Neural progenitor cell (in vitro differentiated cells): ENCODE data around the gene SLC2A11. TPM values are rescaled to one million over a fixed set of nuclear protein-coding genes. Genes with fewer than 3 reads are reported as not detected.

Experiments
- DNase-seq: peaks from one replicate; pipeline ENCODE4 v3.0.0-alpha.2; 2016; ENCODE audit warnings: low spot score
- H2AFZ ChIP-seq: fragments of 200-600 bp; sonication (generic); replicated peaks from 2 replicates; pipeline ENCODE4 v1.6.1; 2016; ENCODE audit warnings: antibody characterized with exemption
- H3F3A ChIP-seq: fragments of 200-600 bp; sonication (generic); 2 replicates; pipeline ENCODE4 v1.6.1; 2016; ENCODE audit warnings: antibody characterized with exemption, low read depth
- H3K27ac ChIP-seq: fragments of 200-600 bp; sonication (generic); 2 replicates; pipeline ENCODE4 v1.5.1; 2016; ENCODE audit warnings: mild to moderate bottlenecking
- H3K27me3 ChIP-seq: fragments of 200-600 bp; sonication (generic); 2 replicates; pipeline ENCODE4 v1.6.1; 2016; ENCODE audit warnings: mild to moderate bottlenecking, moderate library complexity
- H3K36me3 ChIP-seq: fragments of 200-600 bp; sonication (generic); 2 replicates; pipeline ENCODE4 v1.5.1; 2016
- H3K4me1 ChIP-seq: fragments of 200-600 bp; sonication (generic); 2 replicates; pipeline ENCODE4 v1.6.1; 2016; ENCODE audit warnings: mixed run types
- H3K4me2 ChIP-seq: fragments of 200-600 bp; sonication (generic); 2 replicates; pipeline ENCODE4 v1.6.1; 2016
- H3K4me3 ChIP-seq: fragments of 200-600 bp; sonication (generic); 2 replicates; pipeline ENCODE4 v1.5.1; 2016
- H3K79me2 ChIP-seq: fragments of 200-600 bp; sonication (generic); 2 replicates; pipeline ENCODE4 v1.6.1; 2016; ENCODE audit warnings: low read depth
- H3K9ac ChIP-seq: fragments of 200-600 bp; sonication (generic); 2 replicates; pipeline ENCODE4 v1.6.1; 2016
- H3K9me3 ChIP-seq: fragments of 200-600 bp; sonication (generic); 2 replicates; pipeline ENCODE4 v1.5.1; 2016; ENCODE audit warnings: low read depth
- H4K20me1 ChIP-seq: fragments of 200-600 bp; sonication (generic); 2 replicates; pipeline ENCODE4 v1.6.1; 2016; ENCODE audit warnings: low read depth
- H3K27ac Mint-ChIP-seq: 3 replicates; pipeline ENCODE4 v1.8.0; 2021; ENCODE audit warnings: mixed read lengths
- H3K27me3 Mint-ChIP-seq: 2 replicates; pipeline ENCODE4 v1.8.0; 2022; ENCODE audit warnings: low read depth, mild to moderate bottlenecking, inconsistent platforms, moderate library complexity, mixed read lengths; ENCODE audit not compliant: insufficient read depth
- H3K36me3 Mint-ChIP-seq: 3 replicates; pipeline ENCODE4 v1.8.0; 2021; ENCODE audit warnings: mixed read lengths
- H3K4me1 Mint-ChIP-seq: 3 replicates; pipeline ENCODE4 v1.8.0; 2021; ENCODE audit warnings: mixed read lengths
- H3K4me3 Mint-ChIP-seq: 3 replicates; pipeline ENCODE4 v1.8.0; 2021; ENCODE audit warnings: mild to moderate bottlenecking, moderate library complexity, mixed read lengths
- H3K9me3 Mint-ChIP-seq: 3 replicates; pipeline ENCODE4 v1.8.0; 2020; ENCODE audit warnings: mixed read lengths
- EZH2 ChIP-seq: fragments of 200-600 bp; sonication (generic); IDR thresholded peaks from 2 replicates; pipeline ENCODE4 v1.6.1; 2017; ENCODE audit warnings: antibody characterized with exemption, mild to moderate bottlenecking, moderate library complexity
- EZH2phosphoT487 ChIP-seq: fragments of 200-600 bp; sonication (generic); IDR thresholded peaks from 2 replicates; pipeline ENCODE4 v1.6.1; 2017; ENCODE audit warnings: antibody characterized with exemption
- total RNA-seq: library from RNA; depleted of rRNA; stranded (reverse); fragments of >200 nt; gene quantifications from 2 replicates; pipeline ENCODE4 v1.2.3, GENCODE V29; 2015; ENCODE audit warnings: low replicate concordance
- TF ChIP-seq, protein P1 (sequence below): fragments of 200-600 bp; sonication (generic); IDR thresholded peaks from 2 replicates; pipeline ENCODE4 v1.5.1; 2017; ENCODE audit warnings: antibody characterized with exemption, mild to moderate bottlenecking

The SLC2A11 gene, protein sequence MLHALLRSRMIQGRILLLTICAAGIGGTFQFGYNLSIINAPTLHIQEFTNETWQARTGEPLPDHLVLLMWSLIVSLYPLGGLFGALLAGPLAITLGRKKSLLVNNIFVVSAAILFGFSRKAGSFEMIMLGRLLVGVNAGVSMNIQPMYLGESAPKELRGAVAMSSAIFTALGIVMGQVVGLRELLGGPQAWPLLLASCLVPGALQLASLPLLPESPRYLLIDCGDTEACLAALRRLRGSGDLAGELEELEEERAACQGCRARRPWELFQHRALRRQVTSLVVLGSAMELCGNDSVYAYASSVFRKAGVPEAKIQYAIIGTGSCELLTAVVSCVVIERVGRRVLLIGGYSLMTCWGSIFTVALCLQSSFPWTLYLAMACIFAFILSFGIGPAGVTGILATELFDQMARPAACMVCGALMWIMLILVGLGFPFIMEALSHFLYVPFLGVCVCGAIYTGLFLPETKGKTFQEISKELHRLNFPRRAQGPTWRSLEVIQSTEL
- total RNA-seq: 3.8 and 12.1 TPM in 2 replicates

DNA sequence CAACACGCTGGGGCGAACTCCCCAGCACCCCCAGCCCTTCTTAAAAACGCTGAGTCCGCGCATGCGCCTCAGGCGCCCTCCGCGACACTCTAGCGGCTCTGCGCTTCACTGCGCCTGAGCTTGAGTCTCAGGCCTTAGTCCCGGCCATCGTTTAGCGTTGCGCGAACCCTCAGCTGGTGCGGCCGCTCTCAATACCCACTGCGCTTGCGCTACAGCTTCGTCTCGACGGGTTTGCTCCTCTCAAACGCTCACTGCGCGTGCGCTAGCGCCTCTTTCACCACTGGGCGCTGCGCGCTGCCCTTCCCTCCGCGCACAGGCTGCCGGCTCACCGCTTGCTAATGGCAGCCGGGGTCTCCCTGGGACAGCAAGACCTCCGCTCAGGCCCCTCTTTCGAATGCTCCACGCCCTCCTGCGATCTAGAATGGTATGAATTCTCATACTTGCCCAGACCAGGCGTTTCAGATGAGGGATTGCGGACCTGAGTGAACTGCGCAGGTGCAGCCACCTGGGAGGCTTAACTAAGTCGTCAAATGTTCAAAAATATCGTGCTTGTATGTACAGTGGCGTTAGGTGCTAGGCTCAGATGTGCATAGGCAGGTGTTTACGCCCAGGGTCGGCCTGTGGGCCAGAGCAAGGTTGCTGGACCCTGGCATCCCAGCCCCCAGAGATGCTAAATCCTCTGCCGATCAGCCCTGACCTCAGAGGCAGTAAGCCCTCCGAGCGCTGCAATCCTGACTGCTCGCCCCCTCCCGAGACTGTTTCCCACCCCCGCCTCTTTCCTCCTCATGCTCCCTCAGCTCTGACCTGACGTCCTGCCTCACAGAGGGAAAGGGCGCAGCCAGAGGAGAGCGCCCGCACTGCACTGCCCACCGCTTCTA is at the start of gene SLC2A11:
Gene SLC2A11, plus strand, starts transcription at position 270 of the 878 bp plus-strand sequence. Its CDS starts 125 bp downstream, at position 395.
- no peak within 1 kb of the TSS for H3K27ac ChIP-seq
- H3K9ac ChIP-seq: no peak within 1 kb of the TSS
- peak; percentile 100 for DNase-seq
- Mint-ChIP-seq H3K9me3 (no peaks in the 10 kb centered on the region), H3K4me1 (peaks cover 24% of the 10 kb centered on the region), H3K4me3 (peak within 1 kb of the TSS; percentile 86), H3K36me3 (peaks cover 4% of the 10 kb centered on the region), H3K27ac (peak within 1 kb of the TSS; percentile 82), H3K27me3 (peaks cover 5% of the 10 kb centered on the region)
- H3K36me3 ChIP-seq: no peaks in the 10 kb centered on the region
- no peaks in the 10 kb centered on the region for H4K20me1 ChIP-seq
- H3K4me1 ChIP-seq: peaks cover 4% of the 10 kb centered on the region
- H3K27me3 ChIP-seq: peaks cover 13% of the 10 kb centered on the region
- H3K4me3 ChIP-seq: peak within 1 kb of the TSS; percentile 61
- H3K9me3 ChIP-seq: no peaks in the 10 kb centered on the region
- H3F3A ChIP-seq: peaks cover 28% of the 10 kb centered on the region
- no peak for TF ChIP-seq EZH2phosphoT487
- no peak for TF ChIP-seq EZH2
- TF ChIP-seq, protein P1, sequence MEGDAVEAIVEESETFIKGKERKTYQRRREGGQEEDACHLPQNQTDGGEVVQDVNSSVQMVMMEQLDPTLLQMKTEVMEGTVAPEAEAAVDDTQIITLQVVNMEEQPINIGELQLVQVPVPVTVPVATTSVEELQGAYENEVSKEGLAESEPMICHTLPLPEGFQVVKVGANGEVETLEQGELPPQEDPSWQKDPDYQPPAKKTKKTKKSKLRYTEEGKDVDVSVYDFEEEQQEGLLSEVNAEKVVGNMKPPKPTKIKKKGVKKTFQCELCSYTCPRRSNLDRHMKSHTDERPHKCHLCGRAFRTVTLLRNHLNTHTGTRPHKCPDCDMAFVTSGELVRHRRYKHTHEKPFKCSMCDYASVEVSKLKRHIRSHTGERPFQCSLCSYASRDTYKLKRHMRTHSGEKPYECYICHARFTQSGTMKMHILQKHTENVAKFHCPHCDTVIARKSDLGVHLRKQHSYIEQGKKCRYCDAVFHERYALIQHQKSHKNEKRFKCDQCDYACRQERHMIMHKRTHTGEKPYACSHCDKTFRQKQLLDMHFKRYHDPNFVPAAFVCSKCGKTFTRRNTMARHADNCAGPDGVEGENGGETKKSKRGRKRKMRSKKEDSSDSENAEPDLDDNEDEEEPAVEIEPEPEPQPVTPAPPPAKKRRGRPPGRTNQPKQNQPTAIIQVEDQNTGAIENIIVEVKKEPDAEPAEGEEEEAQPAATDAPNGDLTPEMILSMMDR: peak; percentile 44
- peak within 1 kb of the TSS; percentile 91 for H2AFZ ChIP-seq
- H3K4me2 ChIP-seq: peak within 1 kb of the TSS; percentile 85
- H3K79me2 ChIP-seq: no peaks in the 10 kb centered on the region

DNA sequence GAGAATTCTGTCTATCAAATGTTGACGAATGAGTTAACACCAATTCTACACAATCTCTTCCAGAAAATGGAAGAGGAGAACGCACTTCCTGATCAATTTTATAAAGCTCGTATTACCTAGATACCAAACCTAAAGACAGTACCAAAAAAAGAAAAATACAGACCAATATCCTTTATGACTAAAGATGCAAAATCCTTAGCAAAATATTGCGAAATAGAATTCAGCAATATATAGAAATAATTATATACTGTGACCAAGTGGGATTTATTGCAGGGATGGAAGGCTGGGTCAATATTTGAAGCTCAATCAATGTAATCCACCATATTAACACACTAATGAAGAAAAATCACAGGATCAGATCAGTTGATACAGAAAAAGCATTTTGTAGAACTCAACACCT is 45.3 kb upstream of the SLC2A11 start:
- Histone ChIP-seq H3K9ac (no peak overlapping the region), H3K27me3 (no peaks in the 10 kb centered on the region), H3K4me2 (no peak overlapping the region), H2AFZ (no peak overlapping the region), H3K36me3 (no peaks in the 10 kb centered on the region), H3K27ac (no peak overlapping the region), H4K20me1 (no peaks in the 10 kb centered on the region), H3F3A (no peaks in the 10 kb centered on the region), H3K9me3 (no peaks in the 10 kb centered on the region), H3K79me2 (no peaks in the 10 kb centered on the region), H3K4me3 (no peak overlapping the region), H3K4me1 (no peaks in the 10 kb centered on the region)
- peaks cover 4% of the 10 kb centered on the region for H3K27me3 Mint-ChIP-seq
- H3K9me3 Mint-ChIP-seq: no peaks in the 10 kb centered on the region
- no peak overlapping the region for H3K27ac Mint-ChIP-seq
- H3K36me3 Mint-ChIP-seq: peaks cover 39% of the 10 kb centered on the region
- H3K4me3 Mint-ChIP-seq: no peak overlapping the region
- H3K4me1 Mint-ChIP-seq: no peaks in the 10 kb centered on the region
- TF ChIP-seq, protein P1: no peak
- no peak for TF ChIP-seq EZH2
- TF ChIP-seq EZH2phosphoT487: no peak
- no peak for DNase-seq

DNA sequence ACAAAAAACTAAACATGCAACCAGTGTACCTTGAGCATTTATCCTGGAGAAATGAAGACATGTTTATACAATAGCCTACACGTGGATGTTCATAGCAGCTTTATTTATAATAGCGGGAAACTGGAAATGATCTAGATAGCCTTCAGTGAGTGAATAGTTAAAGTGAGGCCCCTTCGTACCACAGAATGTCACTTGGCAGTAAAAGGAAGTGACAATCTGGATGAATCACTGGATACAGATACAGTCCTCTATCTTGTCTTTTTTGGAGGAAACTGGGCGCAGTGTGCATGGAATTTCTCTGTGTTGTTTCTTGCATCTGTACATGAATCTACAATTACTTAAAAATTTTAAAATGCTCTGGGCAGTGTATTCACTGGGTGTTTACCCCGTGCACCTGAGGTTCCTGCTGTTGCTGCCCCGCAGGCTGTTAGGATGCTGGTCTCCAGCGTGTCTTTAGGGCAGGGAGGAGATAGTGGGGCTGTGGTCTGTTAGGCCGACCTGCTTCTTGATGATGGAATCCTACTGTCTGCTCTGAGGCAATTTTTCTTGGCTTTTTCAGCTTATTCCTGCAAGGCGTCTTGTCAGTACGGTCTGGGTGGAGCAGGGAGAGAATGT is 42.0 kb upstream of the SLC2A11 start:
- TF ChIP-seq EZH2 (no peak), EZH2phosphoT487 (no peak)
- TF ChIP-seq, protein P1: no peak
- no peaks in the 10 kb centered on the region for H3K4me1 Mint-ChIP-seq
- no peak overlapping the region for H3K4me3 Mint-ChIP-seq
- no peaks in the 10 kb centered on the region for H3K4me1 ChIP-seq
- H3F3A ChIP-seq: no peaks in the 10 kb centered on the region
- H3K27me3 Mint-ChIP-seq: peaks cover 6% of the 10 kb centered on the region
- no peak overlapping the region for H3K27ac Mint-ChIP-seq
- H3K79me2 ChIP-seq: no peaks in the 10 kb centered on the region
- DNase-seq: no peak
- no peak overlapping the region for H2AFZ ChIP-seq
- H3K27me3 ChIP-seq: no peaks in the 10 kb centered on the region
- H3K36me3 ChIP-seq: peaks cover 5% of the 10 kb centered on the region
- H3K4me2 ChIP-seq: no peak overlapping the region
- no peak overlapping the region for H3K9ac ChIP-seq
- H3K36me3 Mint-ChIP-seq: peaks cover 52% of the 10 kb centered on the region
- no peaks in the 10 kb centered on the region for H3K9me3 ChIP-seq
- no peak overlapping the region for H3K4me3 ChIP-seq
- no peaks in the 10 kb centered on the region for H3K9me3 Mint-ChIP-seq
- no peak overlapping the region for H3K27ac ChIP-seq
- H4K20me1 ChIP-seq: no peaks in the 10 kb centered on the region
